Measurements from ENCODE around the gene MYO6. TPM values are rescaled to one million over a fixed set of nuclear protein-coding genes. Genes with fewer than 3 reads are reported as not detected.

MYO6 gene
- total RNA-seq, 4 donors from 2014 or later = 36.1 to 45.3 (median 39.1) TPM

- no peak overlapping the region for H3K27ac ChIP-seq
- DNase-seq = no peak
- TF ChIP-seq CTCF (IDR thresholded peaks at IDR 0.05) = peak in 1 of 6 experiments; percentile 28
- no peak for TF ChIP-seq POLR2A (IDR thresholded peaks at IDR 0.05)
- H3K4me1 ChIP-seq = no peaks in the 10 kb centered on the region
- H3K36me3 ChIP-seq = no peaks in the 10 kb centered on the region
- no peaks in the 10 kb centered on the region for H3K27me3 ChIP-seq
- H3K9me3 ChIP-seq = no peaks in the 10 kb centered on the region
- H3K4me3 ChIP-seq (replicated peaks in 1 of 3) = no peak overlapping the region
- WGBS, 2 donors = 55 to 59% methylated on average over 5 of the region's 5 CpGs
- intact Hi-C loops (cut with DNase I) = no loop called here
These were observed 183.0 kb downstream of the MYO6 start for GRCh38 chr6:75932067-75932466.

DNA sequence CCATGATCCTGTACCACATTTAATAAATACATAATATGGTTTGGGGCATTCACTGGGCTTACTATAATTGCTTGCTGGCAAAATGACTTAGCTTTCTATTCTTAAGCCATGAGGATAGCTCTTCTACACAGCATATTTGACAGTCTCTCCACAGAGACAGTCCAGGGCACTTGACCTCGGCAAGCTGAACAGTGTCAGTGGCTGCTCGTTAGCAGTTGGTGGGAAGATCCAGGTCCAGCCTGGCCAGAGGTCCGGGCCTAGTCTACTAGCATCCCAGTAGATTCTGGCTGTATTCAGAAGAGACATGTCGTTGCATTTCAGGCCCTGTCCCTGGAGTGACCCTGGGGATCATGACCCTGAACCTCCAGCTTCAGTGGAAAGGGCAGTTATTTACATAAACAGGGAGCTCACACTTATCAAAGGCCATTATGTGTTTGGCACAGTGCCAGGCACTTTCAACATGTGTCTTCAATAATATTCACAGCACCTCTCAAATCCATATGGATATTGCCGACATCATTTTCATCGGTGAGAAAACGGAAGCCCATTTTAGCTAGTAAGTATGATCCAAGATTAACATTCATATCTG is 184.4 kb downstream of the MYO6 start:
- no peak overlapping the region for H3K4me3 ChIP-seq (replicated peaks in 1 of 3)
- H3K27me3 ChIP-seq = no peaks in the 10 kb centered on the region
- no peaks in the 10 kb centered on the region for H3K4me1 ChIP-seq
- no peaks in the 10 kb centered on the region for H3K9me3 ChIP-seq
- intact Hi-C loops (cut with DNase I) = no loop called here
- no peaks in the 10 kb centered on the region for H3K36me3 ChIP-seq
- WGBS, 2 donors = 66 to 69% methylated on average over 7 of the region's 7 CpGs
- TF ChIP-seq POLR2A (IDR thresholded peaks at IDR 0.05) (no peak), CTCF (IDR thresholded peaks at IDR 0.05) (no peak)
- DNase-seq = peak in 1 of 2 donors; percentile 5
- H3K27ac ChIP-seq = no peak overlapping the region

DNA sequence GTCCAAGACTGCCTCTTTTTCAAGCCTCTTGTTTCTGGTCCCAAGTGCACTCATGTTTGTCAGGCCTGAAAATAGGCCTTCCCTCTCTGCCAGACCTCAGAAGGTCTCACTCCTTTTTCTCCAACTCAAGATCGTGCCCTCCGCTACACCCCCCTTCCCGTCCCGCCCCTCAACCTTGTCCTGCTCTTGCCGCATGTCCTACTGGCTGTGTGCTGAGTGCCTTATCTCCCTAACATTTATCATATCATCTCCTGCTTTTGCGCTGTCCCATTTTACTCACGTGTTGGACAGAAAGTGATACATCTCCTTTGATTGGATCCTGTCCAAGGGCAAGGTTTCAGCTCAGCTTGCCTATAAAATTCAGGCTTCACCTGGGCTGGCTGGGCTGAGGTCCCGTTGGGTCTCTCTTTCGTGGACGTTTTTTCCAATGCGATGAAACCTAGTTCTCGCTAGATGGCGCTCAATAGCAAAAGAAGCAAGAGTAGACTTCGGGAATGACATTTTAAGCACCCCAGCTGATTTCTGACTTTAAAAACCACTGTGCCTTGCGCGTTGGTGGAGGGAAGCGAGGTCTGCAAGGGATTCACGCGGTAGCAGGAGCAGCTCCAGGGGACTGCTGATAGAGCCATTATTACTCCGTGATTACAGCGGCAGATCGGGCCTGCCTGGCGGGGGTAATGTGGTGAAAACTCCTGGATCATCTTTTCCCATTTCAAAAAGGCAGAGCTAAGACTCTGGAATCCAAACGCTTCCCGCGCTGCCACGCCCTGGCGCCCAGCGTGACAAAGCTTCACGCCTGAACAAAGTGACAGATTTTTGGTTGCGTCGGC is 185.8 kb downstream of the MYO6 start:
- Histone ChIP-seq H3K27me3 (no peaks in the 10 kb centered on the region), H3K4me3 (replicated peaks in 1 of 3) (peak overlapping the region in 2 of 3 donors; percentile 12 to 31), H3K9me3 (no peaks in the 10 kb centered on the region), H3K4me1 (no peaks in the 10 kb centered on the region), H3K36me3 (no peaks in the 10 kb centered on the region), H3K27ac (no peak overlapping the region)
- WGBS, 2 donors = 8% methylated on average over 21 to 30 of the region's 32 CpGs
- TF ChIP-seq POLR2A (IDR thresholded peaks at IDR 0.05) (no peak), CTCF (IDR thresholded peaks at IDR 0.05) (peak; percentile 29 to 75 (median 46))
- peak; percentile 40 to 44 for DNase-seq
- intact Hi-C loops (cut with DNase I) = no loop called here

DNA sequence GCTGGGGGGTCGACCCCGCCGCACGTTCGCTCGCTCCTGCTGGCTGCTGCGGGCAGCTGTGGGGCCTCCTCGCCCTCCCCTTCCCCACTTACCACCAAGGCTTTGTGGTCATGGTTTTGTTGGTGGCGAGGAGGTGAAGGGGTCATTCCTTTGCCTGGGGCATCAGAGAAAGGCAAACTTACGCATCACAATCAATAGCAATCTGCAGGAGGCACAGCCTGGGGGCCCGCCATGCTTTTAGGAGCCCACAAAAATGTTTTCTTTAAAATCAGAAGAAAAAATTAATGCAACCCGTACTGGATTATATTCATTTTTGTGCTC is 186.4 kb downstream of the MYO6 start:
- intact Hi-C loops (cut with DNase I) = no loop called here
- Histone ChIP-seq H3K4me3 (replicated peaks in 1 of 3) (peak overlapping the region in 2 of 3 donors; percentile 12 to 31), H3K27me3 (no peaks in the 10 kb centered on the region), H3K36me3 (no peaks in the 10 kb centered on the region), H3K9me3 (no peaks in the 10 kb centered on the region), H3K27ac (no peak overlapping the region), H3K4me1 (no peaks in the 10 kb centered on the region)
- no peak for TF ChIP-seq POLR2A (IDR thresholded peaks at IDR 0.05)
- TF ChIP-seq CTCF (IDR thresholded peaks at IDR 0.05) = no peak
- no peak for DNase-seq
- WGBS, 2 donors = 77 to 79% methylated on average over 4 to 5 of the region's 12 CpGs

GRCh38 chr6:75936682-75937081 is 187.6 kb downstream of the MYO6 start:
- no peak overlapping the region for H3K27ac ChIP-seq
- no peaks in the 10 kb centered on the region for H3K4me1 ChIP-seq
- H3K27me3 ChIP-seq = no peaks in the 10 kb centered on the region
- 74 to 89% methylated on average over 3 of the region's 3 CpGs for WGBS, 2 donors
- H3K9me3 ChIP-seq = no peaks in the 10 kb centered on the region
- H3K36me3 ChIP-seq = no peaks in the 10 kb centered on the region
- TF ChIP-seq CTCF (IDR thresholded peaks at IDR 0.05) (no peak), POLR2A (IDR thresholded peaks at IDR 0.05) (no peak)
- intact Hi-C loops (cut with DNase I) = no loop called here
- no peak for DNase-seq
- H3K4me3 ChIP-seq (replicated peaks in 1 of 3) = no peak overlapping the region

All from thyroid gland (tissue), 4 donors.